ENCODE results near the gene MRPL37.
"Not testable (repeated sequence)": the region's sequence is repeated elsewhere in the genome, so short reads cannot be mapped to it uniquely, and the experiment has no call there.

Gene MRPL37

GRCh38 chr1:54220004-54220811 is 20.2 kb downstream of the MRPL37 start:
- DNase-seq = no peak

GRCh38 chr1:54221113-54221834 is 21.3 kb downstream of the MRPL37 start:
- no peak for DNase-seq

GRCh38 chr1:54221867-54222484 is 22.0 kb downstream of the MRPL37 start:
- DNase-seq = no peak

- no peak for DNase-seq
Observed at GRCh38 chr1:54222711-54223110, 22.7 kb downstream of the MRPL37 start.

GRCh38 chr1:54223441-54224202 is 23.7 kb downstream of the MRPL37 start:
- DNase-seq = no peak

- DNase-seq = no peak
Observed at GRCh38 chr1:54224233-54224632, 24.3 kb downstream of the MRPL37 start.

- no peak for DNase-seq
Observed at GRCh38 chr1:54225378-54225777, 25.4 kb downstream of the MRPL37 start.

GRCh38 chr1:54225986-54226559 is 26.1 kb downstream of the MRPL37 start:
- DNase-seq = no peak

- no peak for DNase-seq
Observed at GRCh38 chr1:54227091-54227602, 27.2 kb downstream of the MRPL37 start.

GRCh38 chr1:54227891-54228310 is 27.9 kb downstream of the MRPL37 start:
- no peak for DNase-seq

GRCh38 chr1:54228638-54229079 is 28.7 kb downstream of the MRPL37 start:
- DNase-seq = no peak

GRCh38 chr1:54229281-54229891 is 29.4 kb downstream of the MRPL37 start:
- no peak for DNase-seq

GRCh38 chr1:54230507-54231339 is 30.8 kb downstream of the MRPL37 start:
- DNase-seq = no peak

- DNase-seq = not testable (repeated sequence)
Observed at GRCh38 chr1:54233196-54233595, 33.2 kb downstream of the MRPL37 start.

GRCh38 chr1:54234284-54234683 is 34.3 kb downstream of the MRPL37 start:
- no peak for DNase-seq

GRCh38 chr1:54237586-54237985 is 37.6 kb downstream of the MRPL37 start:
- DNase-seq = no peak

GRCh38 chr1:54238353-54239034 is 38.5 kb downstream of the MRPL37 start:
- no peak for DNase-seq

GRCh38 chr1:54239035-54239383 is 39.0 kb downstream of the MRPL37 start:
- no peak for DNase-seq

- no peak for DNase-seq
Observed at GRCh38 chr1:54239631-54240031, 39.7 kb downstream of the MRPL37 start.

GRCh38 chr1:54240741-54241335 is 40.9 kb downstream of the MRPL37 start:
- no peak for DNase-seq

Data from NCI-H2227 treated with DMSO at 0.1 percent for 48 hours (cell line).